Prostate gland (tissue), 2 donors: Measurements from ENCODE around the gene SMAP2.

ENCODE experiments used
- CTCF ChIP-seq, 4 experiments: fragments of 200-600 bp in 2 of 4; fragments of 450-650 bp in 2 of 4; sonication (generic) in 2 of 4; IDR thresholded peaks; 1 replicate in 3 of 4; 2 replicates in 1 of 4; pipeline ENCODE4 v1.5.1; 2016 to 2019; ENCODE audit warnings: antibody characterized with exemption in 4 of 4, mild to moderate bottlenecking in 2 of 4, moderate library complexity in 2 of 4
- POLR2A ChIP-seq: fragments of 450-650 bp; IDR thresholded peaks from one replicate; pipeline ENCODE4 v1.6.1; 2016; ENCODE audit warnings: antibody characterized with exemption, mild to moderate bottlenecking
- POLR2AphosphoS5 ChIP-seq: sonication (generic); formaldehyde crosslinking; IDR thresholded peaks from one replicate; pipeline ENCODE4 v1.6.1; 2017; ENCODE audit warnings: antibody characterized with exemption

- TF ChIP-seq CTCF (IDR thresholded peaks at IDR 0.05) (no peak), POLR2A (no peak), POLR2AphosphoS5 (no peak)
Observed at GRCh38 chr1:40425198-40425597, 51.7 kb downstream of the SMAP2 start.
